Caco-2 (cell line): Measurements from ENCODE around the gene DENND1A. TPM values are rescaled to one million over a fixed set of nuclear protein-coding genes. Genes with fewer than 3 reads are reported as not detected.
A peak's percentile ranks its signal among the peaks of the same experiment; 100 is the strongest.
"Not testable (repeated sequence)": the region's sequence is repeated elsewhere in the genome, so short reads cannot be mapped to it uniquely, and the experiment has no call there.

Source experiments
- BruUV-seq: library from RNA; stranded (reverse); fragments of 400-500 nt; replicated peaks from 2 replicates; lab custom pipeline; 2021; lab: Mats Ljungman, UMichigan
- CTCF ChIA-PET: fragments of 300-600 bp; sonication (Branson Sonifier 250); formaldehyde crosslinking; loops from one replicate; lab custom pipeline; 2022; ENCODE audit warnings: antibody characterized with exemption; lab: Charles Lee
- POLR2A ChIA-PET: fragments of 300-600 bp; sonication (Branson Sonifier 250); formaldehyde crosslinking; loops from one replicate; lab custom pipeline; 2022; ENCODE audit warnings: antibody characterized with exemption; lab: Charles Lee
- DNase-seq, 2 experiments: peaks; one replicate each; pipeline versions ENCODE4 v3.0.0 to v3.0.0-alpha.2; 2020 to 2022
- H3K27me3 ChIP-seq: replicated peaks from 2 replicates; pipeline ENCODE4 v1.6.0; 2011; ENCODE audit warnings: low read length; ENCODE audit not compliant: control insufficient read depth, insufficient read depth
- H3K36me3 ChIP-seq: 2 replicates; pipeline ENCODE4 v1.5.1; 2011; ENCODE audit warnings: low read length; ENCODE audit not compliant: control insufficient read depth, insufficient read depth
- H3K4me1 ChIP-seq: fragments of 250-450 bp; sonication (Bioruptor Pico); 2 replicates; pipeline ENCODE4 v1.5.1; 2020; ENCODE audit warnings: mild to moderate bottlenecking
- H3K4me3 ChIP-seq: 2 replicates; pipeline ENCODE4 v1.5.1; 2011; ENCODE audit warnings: low read depth, mild to moderate bottlenecking, control low read depth, low read length
- H3K9me3 ChIP-seq: fragments of 250-450 bp; sonication (Bioruptor Pico); 2 replicates; pipeline ENCODE4 v1.5.1; 2020; ENCODE audit warnings: mild to moderate bottlenecking, moderate library complexity
- H3K27ac Mint-ChIP-seq: one replicate; pipeline ENCODE4 v1.8.0; 2022; ENCODE audit warnings: mixed read lengths; ENCODE audit not compliant: unreplicated experiment
- H3K27me3 Mint-ChIP-seq: one replicate; pipeline ENCODE4 v1.8.0; 2022; ENCODE audit warnings: mixed read lengths; ENCODE audit not compliant: insufficient read depth, unreplicated experiment
- H3K36me3 Mint-ChIP-seq: one replicate; pipeline ENCODE4 v1.8.0; 2022; ENCODE audit warnings: mild to moderate bottlenecking, mixed read lengths; ENCODE audit not compliant: insufficient read depth, unreplicated experiment
- H3K4me1 Mint-ChIP-seq: one replicate; pipeline ENCODE4 v1.8.0; 2022; ENCODE audit warnings: low read depth, mixed read lengths; ENCODE audit not compliant: unreplicated experiment
- H3K4me3 Mint-ChIP-seq: one replicate; pipeline ENCODE4 v1.8.0; 2022; ENCODE audit warnings: mild to moderate bottlenecking, moderate library complexity, mixed read lengths; ENCODE audit not compliant: unreplicated experiment
- H3K9me3 Mint-ChIP-seq: one replicate; pipeline ENCODE4 v1.8.0; 2022; ENCODE audit warnings: mixed read lengths; ENCODE audit not compliant: unreplicated experiment
- CTCF ChIP-seq, 2 experiments: fragments of 200-600 bp in 1 of 2; IDR thresholded peaks; 1 replicate in 1 of 2; 2 replicates in 1 of 2; pipeline versions ENCODE4 v1.5.1 to v1.8.0; 2011 to 2022; ENCODE audit warnings: antibody characterized with exemption in 1 of 2, control low read depth in 1 of 2, inconsistent platforms in 1 of 2, low read depth in 1 of 2, low read length in 1 of 2, mild to moderate bottlenecking in 1 of 2, moderate library complexity in 1 of 2; ENCODE audit not compliant: insufficient read depth in 1 of 2, severe bottlenecking in 1 of 2, unreplicated experiment in 1 of 2
- intact Hi-C: fragments of 100-400 bp; cut with micrococcal nuclease; formaldehyde crosslinking; loops from one replicate; pipeline ENCODE4 v1.10.0; 2022; ENCODE audit not compliant: unreplicated experiment
- total RNA-seq: library from RNA; stranded (reverse); gene quantifications from 2 replicates; pipeline ENCODE4 v1.2.3, GENCODE V29; 2022

DENND1A gene
- total RNA-seq, 1 experiment from 2014 or later = 41.6 TPM

DNA sequence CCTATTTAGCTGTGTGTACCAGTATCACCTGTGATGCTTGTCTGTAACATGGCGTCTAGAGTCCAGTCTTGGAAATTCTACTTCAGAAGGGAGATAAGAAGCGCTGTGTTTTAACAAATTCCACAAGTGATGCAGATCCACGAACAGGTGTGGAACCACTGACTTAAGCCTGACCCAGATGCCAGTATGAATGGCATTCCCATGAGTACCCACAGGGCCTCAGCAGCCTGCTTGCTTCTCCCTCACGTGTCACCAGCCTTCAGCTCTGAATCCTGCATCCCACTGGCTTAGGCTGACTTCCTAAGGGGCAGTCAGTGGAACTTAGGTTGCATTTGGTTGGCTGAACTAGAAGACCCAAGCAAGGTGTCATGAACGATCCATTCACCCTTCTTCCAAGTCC, 8.5 kb upstream of the DENND1A start:
- intact Hi-C loops = no loop called here
- no TSS peak for BruUV-seq

GRCh38 chr9:123936575-123936974, 6.6 kb upstream of the DENND1A start:
- H3K36me3 ChIP-seq, DNase-seq, POLR2A ChIA-PET, BruUV-seq, H3K27me3 Mint-ChIP-seq, H3K4me3 Mint-ChIP-seq, intact Hi-C loops, H3K27me3 ChIP-seq, CTCF ChIA-PET, H3K27ac Mint-ChIP-seq, H3K9me3 Mint-ChIP-seq, H3K4me3 ChIP-seq, H3K9me3 ChIP-seq, H3K36me3 Mint-ChIP-seq: not testable (repeated sequence)
- H3K4me1 ChIP-seq = peaks cover 14% of the 10 kb centered on the region
- peaks cover 15% of the 10 kb centered on the region for H3K4me1 Mint-ChIP-seq

More for the DNA sequence above, 8.5 kb upstream of the DENND1A start:
- DNase-seq = no peak
- no peak for TF ChIP-seq CTCF (IDR thresholded peaks at IDR 0.05; ENCODE audit: insufficient read depth in 1 of 2, low read depth in 1 of 2, low read length in 1 of 2, severe bottlenecking in 1 of 2, unreplicated experiment in 1 of 2)
- peaks cover 9% of the 10 kb centered on the region for H3K9me3 Mint-ChIP-seq
- peaks cover 12% of the 10 kb centered on the region for H3K4me1 Mint-ChIP-seq
- ChIA-PET CTCF (no interaction called here), POLR2A (no interaction called here)
- Histone ChIP-seq H3K4me3 (no peak overlapping the region), H3K27me3 (no peaks in the 10 kb centered on the region), H3K36me3 (no peaks in the 10 kb centered on the region), H3K4me1 (peaks cover 11% of the 10 kb centered on the region), H3K9me3 (peaks cover 7% of the 10 kb centered on the region; the same call in 1 of the 2 replicates)
- no peak overlapping the region for H3K27ac Mint-ChIP-seq
- no peaks in the 10 kb centered on the region for H3K36me3 Mint-ChIP-seq
- no peaks in the 10 kb centered on the region for H3K27me3 Mint-ChIP-seq
- no peak overlapping the region for H3K4me3 Mint-ChIP-seq

- Histone ChIP-seq H3K4me3 (no peak overlapping the region), H3K27me3 (no peaks in the 10 kb centered on the region), H3K9me3 (peaks cover 7% of the 10 kb centered on the region; the same call in 1 of the 2 replicates), H3K36me3 (no peaks in the 10 kb centered on the region), H3K4me1 (peaks cover 24% of the 10 kb centered on the region)
- ChIA-PET CTCF (no interaction called here), POLR2A (interaction anchor here (0.5 kb wide), 1 partner anchor 84 kb away, joined by 5 read pairs; no protein-coding TSS in a partner anchor)
- no peak overlapping the region for H3K4me3 Mint-ChIP-seq
- H3K36me3 Mint-ChIP-seq = peaks cover 4% of the 10 kb centered on the region
- peak; percentile 35 to 49 for DNase-seq
- TF ChIP-seq CTCF (IDR thresholded peaks at IDR 0.05; ENCODE audit: insufficient read depth in 1 of 2, low read depth in 1 of 2, low read length in 1 of 2, severe bottlenecking in 1 of 2, unreplicated experiment in 1 of 2) = no peak
- intact Hi-C loops = loop anchor here (5.0 kb wide), 1 partner anchor 74 kb away; no protein-coding TSS in a partner anchor
- H3K4me1 Mint-ChIP-seq = peaks cover 22% of the 10 kb centered on the region
- BruUV-seq = no TSS peak
- no peak overlapping the region for H3K27ac Mint-ChIP-seq
- no peaks in the 10 kb centered on the region for H3K27me3 Mint-ChIP-seq
- peaks cover 9% of the 10 kb centered on the region for H3K9me3 Mint-ChIP-seq
These were observed 3.7 kb upstream of the DENND1A start for GRCh38 chr9:123933440-123934212.
